NCI-H2081 treated with DMSO at 0.1 percent for 48 hours (cell line): ENCODE results near the gene SPIRE1.

ENCODE experiments used
- DNase-seq: peaks from one replicate; lab custom pipeline; 2025; lab: John Stamatoyannopoulos, UW

SPIRE1 gene

GRCh38 chr18:12443551-12443950 is 214.4 kb downstream of the SPIRE1 start:
- DNase-seq = no peak

- no peak for DNase-seq
Observed at GRCh38 chr18:12442946-12443345, 215.0 kb downstream of the SPIRE1 start.

GRCh38 chr18:12441475-12442034 is 216.4 kb downstream of the SPIRE1 start:
- no peak for DNase-seq

- DNase-seq = no peak
Observed at GRCh38 chr18:12438257-12438656, 219.7 kb downstream of the SPIRE1 start.

DNA sequence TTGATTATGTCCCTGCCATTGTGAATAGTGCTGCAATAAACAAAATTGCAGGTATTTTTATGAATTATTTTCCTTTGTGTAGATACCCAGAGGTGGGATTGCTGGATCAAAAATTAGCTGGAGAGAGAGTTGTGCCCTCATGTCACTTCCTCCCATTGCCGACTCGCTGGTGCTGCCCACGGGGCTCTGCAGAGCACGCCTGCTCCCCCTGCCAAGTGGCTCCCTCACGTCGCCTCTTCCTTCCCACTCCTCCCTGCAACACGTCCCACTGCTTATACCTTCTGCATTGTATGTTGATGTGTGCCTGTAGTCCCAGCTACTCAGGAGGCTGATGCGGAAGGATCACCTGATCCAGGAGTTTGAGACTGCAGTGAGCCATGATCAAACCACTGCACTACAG is 222.0 kb downstream of the SPIRE1 start:
- no peak for DNase-seq

- DNase-seq = no peak
Observed at GRCh38 chr18:12434541-12434929, 223.4 kb downstream of the SPIRE1 start.

- DNase-seq = no peak
Observed at GRCh38 chr18:12433829-12434540, 223.9 kb downstream of the SPIRE1 start.

- DNase-seq = no peak
Observed at GRCh38 chr18:12432881-12433280, 225.0 kb downstream of the SPIRE1 start.

GRCh38 chr18:12432196-12432595 is 225.7 kb downstream of the SPIRE1 start:
- DNase-seq = no peak

DNA sequence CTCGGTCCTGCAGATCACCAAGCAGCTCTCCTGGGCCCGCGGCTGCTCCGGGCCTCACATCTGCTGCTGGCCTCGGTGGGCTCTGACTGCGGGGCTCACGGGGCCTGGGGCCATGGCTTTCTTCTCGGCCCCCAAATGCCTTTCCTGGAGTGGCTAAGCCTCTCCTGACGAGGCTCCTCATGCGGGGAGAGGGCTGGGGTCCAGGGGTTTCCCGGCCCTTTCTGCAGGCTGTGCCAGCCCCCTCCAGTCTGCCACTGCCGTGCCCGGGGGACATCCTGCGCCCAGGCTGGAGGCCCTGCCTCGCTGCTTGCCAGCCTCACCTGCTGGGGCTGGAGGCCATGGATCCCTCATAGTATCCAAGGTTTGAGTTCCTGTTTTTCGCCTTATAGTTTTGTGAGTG is 226.3 kb downstream of the SPIRE1 start:
- DNase-seq = no peak

DNA sequence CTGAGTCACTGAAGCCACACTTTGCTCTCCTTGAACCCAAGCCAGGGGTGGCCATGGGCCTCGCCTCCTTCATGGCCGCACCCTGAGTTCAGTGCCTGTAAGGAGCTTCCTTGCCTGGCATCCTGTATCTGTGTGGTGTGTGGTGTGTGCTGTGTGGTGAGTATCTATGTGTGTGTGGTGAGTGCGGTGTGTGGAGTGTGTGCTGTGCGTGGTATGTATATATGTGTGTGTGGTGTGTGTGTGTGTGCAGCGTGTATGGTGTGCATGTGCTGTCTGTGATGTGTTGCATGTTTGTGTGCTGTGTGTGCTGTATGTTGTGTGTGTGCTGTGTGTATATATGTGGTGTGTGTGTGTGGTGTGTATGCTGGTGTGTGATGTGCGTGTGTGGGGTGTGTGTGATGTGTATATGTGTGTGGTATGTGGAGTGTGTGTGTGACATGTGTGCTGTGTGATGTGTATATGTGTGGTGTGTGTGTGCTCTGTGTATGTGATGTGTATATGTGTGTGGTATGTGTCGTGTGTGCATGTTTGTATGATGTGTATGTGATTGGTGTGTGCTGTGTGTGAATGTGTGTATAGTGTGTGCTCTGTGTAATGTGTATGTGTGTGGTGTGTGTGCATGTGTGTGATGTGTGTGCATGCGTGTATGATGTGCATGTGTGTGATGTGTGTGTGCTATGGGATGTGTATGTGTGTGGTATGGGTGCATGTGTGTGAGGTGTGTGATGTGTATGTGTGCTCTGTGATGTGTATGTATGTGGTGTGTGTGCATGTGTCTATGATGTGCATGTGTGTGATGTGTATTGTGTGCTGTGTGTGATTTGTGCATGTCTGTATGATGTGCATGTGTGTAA is 227.5 kb downstream of the SPIRE1 start:
- DNase-seq = no peak

GRCh38 chr18:12429556-12429955 is 228.4 kb downstream of the SPIRE1 start:
- DNase-seq = no peak

GRCh38 chr18:12428923-12429322 is 229.0 kb downstream of the SPIRE1 start:
- DNase-seq = no peak

DNA sequence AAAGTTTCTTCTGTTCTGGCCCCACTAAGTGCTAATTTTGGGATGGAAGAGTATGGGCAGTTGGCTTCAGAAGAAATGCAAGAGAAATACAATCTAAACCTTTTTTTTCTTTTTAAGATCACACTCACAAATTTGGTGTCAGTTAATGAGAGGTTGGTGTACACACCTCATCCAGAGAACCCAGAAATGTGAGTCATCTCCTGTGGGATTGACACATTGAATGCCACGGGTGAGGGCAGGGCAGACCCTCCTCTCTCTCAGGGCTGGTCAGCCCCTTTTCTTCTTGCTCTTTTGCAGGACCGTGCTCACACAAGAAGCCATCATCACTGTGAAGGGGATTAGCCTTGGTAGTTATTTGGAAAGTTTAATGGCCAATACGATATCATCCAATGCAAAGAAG is 231.0 kb downstream of the SPIRE1 start:
- no peak for DNase-seq

DNA sequence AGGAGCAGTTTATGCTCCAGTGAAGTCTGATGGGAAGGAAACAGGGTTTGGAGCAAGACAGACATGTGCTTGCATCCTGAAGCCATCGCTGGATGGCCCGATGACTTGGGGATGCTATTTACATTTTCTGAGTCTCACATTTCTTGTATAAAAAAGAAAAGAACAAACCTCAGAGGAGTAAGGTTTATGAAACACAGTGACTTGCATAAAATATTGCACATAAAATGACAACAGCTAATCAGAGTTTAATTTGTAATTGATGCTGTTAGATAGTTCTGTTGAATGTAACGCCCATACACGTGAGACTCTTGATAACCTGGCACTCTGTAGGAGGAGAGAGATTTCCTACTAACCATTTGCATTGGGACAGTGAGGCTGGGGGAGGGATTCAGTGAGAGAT is 233.7 kb downstream of the SPIRE1 start:
- DNase-seq = no peak

DNA sequence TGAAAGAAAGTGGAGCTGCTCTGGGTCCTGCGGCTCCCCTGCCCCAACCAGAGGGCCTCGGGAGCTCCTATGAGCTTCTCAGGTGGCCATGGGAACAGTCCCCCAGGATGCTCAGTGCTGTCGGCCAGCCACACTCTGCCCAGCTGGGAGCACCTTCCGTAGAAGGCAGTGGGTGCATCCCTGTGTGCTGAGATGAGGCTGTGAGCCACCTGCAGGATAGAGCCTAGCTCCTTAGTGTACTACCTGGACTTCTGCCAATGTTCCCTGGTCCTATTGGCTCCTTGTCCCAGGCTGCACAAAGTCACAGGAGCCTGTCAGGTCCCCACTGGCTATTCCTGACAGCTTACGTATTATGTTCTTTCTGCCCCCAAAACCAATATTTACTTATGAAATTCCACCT is 234.1 kb downstream of the SPIRE1 start:
- no peak for DNase-seq

- no peak for DNase-seq
Observed at GRCh38 chr18:12423393-12423792, 234.5 kb downstream of the SPIRE1 start.

DNA sequence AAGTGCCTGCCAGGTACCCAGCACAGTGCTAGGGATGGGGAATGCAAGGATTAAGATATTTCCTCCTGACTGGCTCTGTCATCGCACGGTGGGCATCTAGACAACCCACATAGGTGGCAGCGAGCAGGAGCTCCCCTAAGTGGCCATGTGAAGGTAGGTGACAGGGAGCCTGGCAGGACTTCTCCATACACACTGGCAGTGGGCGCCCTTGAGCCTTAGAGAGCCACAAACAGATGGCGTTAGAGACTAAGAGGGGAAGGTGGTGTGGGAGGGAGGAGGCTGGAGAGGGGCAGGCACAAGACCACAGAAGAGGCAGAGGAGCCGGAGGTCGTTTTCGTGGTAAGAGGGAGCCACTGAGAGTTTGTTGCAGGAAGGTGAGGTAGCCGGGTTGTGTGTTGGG is 235.0 kb downstream of the SPIRE1 start:
- DNase-seq = no peak

DNA sequence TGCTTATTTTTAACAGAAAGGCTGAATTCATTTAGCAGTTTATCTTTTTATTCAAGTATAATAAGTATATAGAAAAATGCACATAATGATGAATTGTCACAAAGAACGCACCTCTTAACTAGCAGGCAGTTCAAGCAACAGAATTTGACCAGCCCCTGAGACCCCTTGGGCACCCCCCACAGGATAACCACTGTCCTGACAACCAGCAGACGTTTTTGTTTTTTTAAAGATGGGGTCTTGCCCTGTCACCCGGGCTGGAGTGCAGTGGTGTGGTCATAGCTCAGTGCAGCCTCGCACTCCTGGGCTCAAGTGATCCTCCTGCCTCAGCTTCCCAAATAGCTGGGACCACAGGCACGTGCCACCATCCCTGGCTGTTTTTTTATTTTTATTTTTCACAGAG is 236.2 kb downstream of the SPIRE1 start:
- no peak for DNase-seq

GRCh38 chr18:12420821-12421421 is 237.0 kb downstream of the SPIRE1 start:
- DNase-seq = no peak

DNA sequence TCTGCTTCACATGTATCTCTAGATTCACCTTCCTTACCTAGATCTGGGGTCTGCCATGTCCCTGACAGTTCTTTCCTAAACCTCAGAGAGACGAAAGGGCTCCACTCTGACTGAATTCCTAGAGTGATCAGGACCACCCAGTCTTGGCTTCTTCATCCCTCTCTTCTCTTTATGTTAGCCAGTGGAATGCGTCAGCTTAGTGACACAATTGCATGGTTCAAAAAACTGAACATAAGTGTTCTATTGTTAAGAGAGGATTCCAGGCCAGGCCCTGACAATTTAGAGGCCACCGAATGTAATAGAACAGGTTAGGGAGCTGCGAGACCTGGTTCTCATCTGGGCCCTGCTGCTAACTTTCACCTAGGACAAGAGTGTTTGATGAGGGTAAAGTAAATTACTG is 240.2 kb downstream of the SPIRE1 start:
- DNase-seq = no peak

- DNase-seq = no peak
Observed at GRCh38 chr18:12416098-12416729, 241.7 kb downstream of the SPIRE1 start.
